PC-9 (cell line): Measurements from ENCODE around the gene TCF4. TPM values are rescaled to one million over a fixed set of nuclear protein-coding genes. Genes with fewer than 3 reads are reported as not detected.

ENCODE experiments used
- BruUV-seq: library from RNA; stranded (reverse); fragments of 400-500 nt; replicated peaks from 2 replicates; lab custom pipeline; 2021; lab: Mats Ljungman, UMichigan
- CTCF ChIA-PET: fragments of 300-600 bp; sonication (Branson Sonifier 250); formaldehyde crosslinking; loops from one replicate; lab custom pipeline; 2022; ENCODE audit warnings: antibody characterized with exemption; lab: Charles Lee
- POLR2A ChIA-PET: fragments of 300-600 bp; sonication (Branson Sonifier 250); formaldehyde crosslinking; loops from one replicate; lab custom pipeline; 2022; ENCODE audit warnings: antibody characterized with exemption; ENCODE audit not compliant: unreplicated experiment; lab: Charles Lee
- DNase-seq, 2 experiments: peaks; one replicate each; pipeline versions ENCODE4 v3.0.0 to v3.0.0-alpha.2; 2015 to 2022; ENCODE audit warnings: mixed read lengths in 1 of 2
- H2AFZ ChIP-seq: fragments of 200-600 bp; sonication (generic); 2 replicates; pipeline ENCODE4 v1.8.1; 2017; ENCODE audit warnings: antibody characterized with exemption
- H3F3A ChIP-seq: fragments of 200-600 bp; sonication (generic); 2 replicates; pipeline ENCODE4 v1.8.1; 2017; ENCODE audit warnings: antibody characterized with exemption, mild to moderate bottlenecking, low read depth; ENCODE audit not compliant: insufficient read depth
- H3K27ac ChIP-seq: fragments of 200-600 bp; sonication (generic); 2 replicates; pipeline ENCODE4 v1.6.1; 2016; ENCODE audit warnings: mixed run types
- H3K27me3 ChIP-seq: fragments of 200-600 bp; sonication (generic); 2 replicates; pipeline ENCODE4 v1.6.1; 2016; ENCODE audit warnings: low read depth, mixed run types; ENCODE audit not compliant: insufficient read depth
- H3K36me3 ChIP-seq: fragments of 200-600 bp; sonication (generic); 2 replicates; pipeline ENCODE4 v1.6.1; 2016; ENCODE audit warnings: low read depth, mixed run types
- H3K4me1 ChIP-seq: fragments of 200-600 bp; sonication (generic); replicated peaks from 2 replicates; pipeline ENCODE4 v1.6.1; 2016; ENCODE audit warnings: mixed run types; ENCODE audit not compliant: insufficient read depth
- H3K4me2 ChIP-seq: fragments of 200-600 bp; sonication (generic); 2 replicates; pipeline ENCODE4 v1.6.1; 2017; ENCODE audit warnings: mixed run types
- H3K4me3 ChIP-seq: fragments of 200-600 bp; sonication (generic); 2 replicates; pipeline ENCODE4 v1.6.1; 2016; ENCODE audit warnings: mixed run types
- H3K79me2 ChIP-seq: fragments of 200-600 bp; sonication (generic); 2 replicates; pipeline ENCODE4 v1.6.1; 2017; ENCODE audit warnings: low read depth, mixed run types
- H3K9me2 ChIP-seq: fragments of 200-600 bp; sonication (generic); 2 replicates; pipeline ENCODE4 v1.8.1; 2017; ENCODE audit warnings: mild to moderate bottlenecking; ENCODE audit not compliant: insufficient read depth
- H3K9me3 ChIP-seq: fragments of 200-600 bp; sonication (generic); 2 replicates; pipeline ENCODE4 v1.8.1; 2016; ENCODE audit warnings: low read depth; ENCODE audit not compliant: insufficient read depth
- H4K20me1 ChIP-seq: fragments of 200-600 bp; sonication (generic); 2 replicates; pipeline ENCODE4 v1.8.1; 2017; ENCODE audit not compliant: insufficient read depth
- EZH2 ChIP-seq: fragments of 200-600 bp; sonication (generic); IDR thresholded peaks from 2 replicates; pipeline ENCODE4 v1.8.0; 2017; ENCODE audit warnings: antibody characterized with exemption, low read depth
- intact Hi-C: fragments of 100-400 bp; cut with micrococcal nuclease; formaldehyde crosslinking; loops from one replicate; pipeline ENCODE4 v1.10.0; 2022; ENCODE audit not compliant: unreplicated experiment
- microRNA-seq: library from miRNA; unstranded; fragments of <30 nt; microRNA quantifications from one replicate; pipeline ENCODE4 v1.2.0, GENCODE V29; 2021; ENCODE audit warnings: borderline number of aligned reads, borderline replicate concordance
- total RNA-seq: library from RNA; stranded (reverse); gene quantifications from 2 replicates; pipeline ENCODE4 v1.2.3, GENCODE V29; 2021
- TF ChIP-seq, protein P1 (sequence below): fragments of 200-600 bp; sonication (generic); conservative IDR thresholded peaks from 2 replicates; pipeline ENCODE4 v1.6.1; 2017; ENCODE audit warnings: mixed run types, antibody characterized with exemption, mild to moderate bottlenecking, moderate library complexity

TCF4 gene
- total RNA-seq, 1 experiment from 2014 or later, result 0.74 TPM

- Histone ChIP-seq H2AFZ (no peak overlapping the region), H3K4me2 (no peak overlapping the region), H4K20me1 (no peaks in the 10 kb centered on the region), H3K27ac (no peak overlapping the region), H3K79me2 (no peaks in the 10 kb centered on the region), H3K4me1 (no peaks in the 10 kb centered on the region), H3K9me3 (no peaks in the 10 kb centered on the region), H3K27me3 (no peaks in the 10 kb centered on the region), H3K36me3 (no peaks in the 10 kb centered on the region), H3K4me3 (no peak overlapping the region), H3K9me2 (no peaks in the 10 kb centered on the region), H3F3A (no peaks in the 10 kb centered on the region)
- ChIA-PET POLR2A (no interaction called here), CTCF (no interaction called here)
- BruUV-seq, result no TSS peak
- intact Hi-C loops, result no loop called here
- DNase-seq, result no peak
- TF ChIP-seq, protein P1, sequence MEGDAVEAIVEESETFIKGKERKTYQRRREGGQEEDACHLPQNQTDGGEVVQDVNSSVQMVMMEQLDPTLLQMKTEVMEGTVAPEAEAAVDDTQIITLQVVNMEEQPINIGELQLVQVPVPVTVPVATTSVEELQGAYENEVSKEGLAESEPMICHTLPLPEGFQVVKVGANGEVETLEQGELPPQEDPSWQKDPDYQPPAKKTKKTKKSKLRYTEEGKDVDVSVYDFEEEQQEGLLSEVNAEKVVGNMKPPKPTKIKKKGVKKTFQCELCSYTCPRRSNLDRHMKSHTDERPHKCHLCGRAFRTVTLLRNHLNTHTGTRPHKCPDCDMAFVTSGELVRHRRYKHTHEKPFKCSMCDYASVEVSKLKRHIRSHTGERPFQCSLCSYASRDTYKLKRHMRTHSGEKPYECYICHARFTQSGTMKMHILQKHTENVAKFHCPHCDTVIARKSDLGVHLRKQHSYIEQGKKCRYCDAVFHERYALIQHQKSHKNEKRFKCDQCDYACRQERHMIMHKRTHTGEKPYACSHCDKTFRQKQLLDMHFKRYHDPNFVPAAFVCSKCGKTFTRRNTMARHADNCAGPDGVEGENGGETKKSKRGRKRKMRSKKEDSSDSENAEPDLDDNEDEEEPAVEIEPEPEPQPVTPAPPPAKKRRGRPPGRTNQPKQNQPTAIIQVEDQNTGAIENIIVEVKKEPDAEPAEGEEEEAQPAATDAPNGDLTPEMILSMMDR, result no peak
- no peak for TF ChIP-seq EZH2
Observed at GRCh38 chr18:55173291-55173690, 414.7 kb downstream of the TCF4 start.

Small RNA genes lying within 50 kb of the gene (microRNA-seq; reads per million reads assigned to microRNA genes)
- gene MIR4529, result not detected
